Thyroid gland (tissue), 4 donors: ENCODE results near the gene DST. TPM values are rescaled to one million over a fixed set of nuclear protein-coding genes. Genes with fewer than 3 reads are reported as not detected.

Experiments used
- DNase-seq, 2 donors: peaks; one replicate each; pipeline ENCODE4 v3.0.0-alpha.2; 2019
- H3K27ac ChIP-seq, 3 donors: fragments of 200-600 bp; sonication (generic); 1 replicate in 2 of 3; 2 replicates in 1 of 3; pipeline ENCODE4 v1.5.1; 2016 to 2019; ENCODE audit warnings: mild to moderate bottlenecking in 1 of 3, moderate library complexity in 1 of 3
- H3K27me3 ChIP-seq: fragments of 200-600 bp; sonication (generic); one replicate; pipeline ENCODE4 v1.5.1; 2019
- H3K36me3 ChIP-seq, 2 donors: fragments of 200-600 bp; sonication (generic); one replicate each; pipeline ENCODE4 v1.5.1; 2016 to 2019
- H3K4me1 ChIP-seq, 2 donors: fragments of 200-600 bp; sonication (generic); one replicate each; pipeline ENCODE4 v1.5.1; 2017 to 2019
- H3K4me3 ChIP-seq, 3 donors: fragments of 200-600 bp; sonication (generic); replicated peaks in 1 of 3; 1 replicate in 2 of 3; 2 replicates in 1 of 3; pipeline ENCODE4 v1.5.1; 2016; ENCODE audit warnings: mild to moderate bottlenecking in 1 of 3
- H3K9me3 ChIP-seq: fragments of 200-600 bp; sonication (generic); one replicate; pipeline ENCODE4 v1.5.1; 2017
- POLR2A ChIP-seq, 2 donors: fragments of 450-650 bp; IDR thresholded peaks; one replicate each; pipeline ENCODE4 v1.6.1; 2017; ENCODE audit warnings: antibody characterized with exemption in 2 of 2, mild to moderate bottlenecking in 2 of 2, moderate library complexity in 1 of 2
- WGBS, 2 donors: methylation state at CpG; one replicate each; pipeline ENCODE4 v1.1.5; 2017; 5-methylcytosine and 5-hydroxymethylcytosine counted together
- intact Hi-C: fragments of 100-400 bp; cut with DNase I; formaldehyde crosslinking; loops from one replicate; pipeline ENCODE4 v1.15.1; 2023
- total RNA-seq, 4 donors: library from RNA; depleted of rRNA; stranded (reverse); fragments of >200 nt; gene quantifications; one replicate each; pipeline ENCODE4 v1.2.3, GENCODE V29; 2016
- TF ChIP-seq, protein P1 (sequence below), 6 experiments: fragments of 200-600 bp in 3 of 6; fragments of 450-650 bp in 3 of 6; sonication (generic) in 3 of 6; IDR thresholded peaks; one replicate each; pipeline ENCODE4 v1.5.1; 2016 to 2019; ENCODE audit warnings: antibody characterized with exemption in 6 of 6, mild to moderate bottlenecking in 2 of 6, inconsistent platforms in 1 of 6, moderate library complexity in 1 of 6

Gene DST
- total RNA-seq, 4 donors from 2014 or later: 99.8 to 169 (median 149) TPM

DNA sequence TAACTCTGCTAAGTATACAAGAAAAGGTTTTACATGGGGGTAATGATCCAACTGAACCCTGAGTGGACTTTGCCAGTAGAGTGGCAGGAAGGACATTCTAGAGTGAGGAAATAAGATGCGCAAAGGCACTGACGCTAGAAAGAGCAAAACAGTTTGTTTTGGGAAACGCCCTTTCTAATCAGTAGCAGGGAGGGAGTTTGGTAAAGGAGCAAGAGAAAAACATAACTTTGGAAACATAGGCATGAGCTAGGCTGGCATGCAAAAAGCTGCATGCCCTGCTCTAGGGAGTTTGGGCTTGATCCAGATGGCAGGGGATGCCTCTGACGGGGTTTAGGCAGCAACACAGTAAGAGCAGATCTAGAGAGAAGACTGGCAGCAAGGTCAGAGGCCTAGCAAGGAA, 135.2 kb downstream of the DST start:
- Histone ChIP-seq H3K9me3 (no peaks in the 10 kb centered on the region), H3K27me3 (no peaks in the 10 kb centered on the region), H3K4me1 (no peaks in the 10 kb centered on the region), H3K27ac (peak overlapping the region in 1 of 3 donors; percentile 4), H3K4me3 (no peak overlapping the region), H3K36me3 (peaks cover 8 to 15% of the 10 kb centered on the region in 2 donors)
- DNase-seq: no peak
- intact Hi-C loops: no loop called here
- WGBS, 2 donors: 84% methylated on average over 4 of the region's 4 CpGs
- no peak for TF ChIP-seq POLR2A (IDR thresholded peaks at IDR 0.05)
- TF ChIP-seq, protein P1, sequence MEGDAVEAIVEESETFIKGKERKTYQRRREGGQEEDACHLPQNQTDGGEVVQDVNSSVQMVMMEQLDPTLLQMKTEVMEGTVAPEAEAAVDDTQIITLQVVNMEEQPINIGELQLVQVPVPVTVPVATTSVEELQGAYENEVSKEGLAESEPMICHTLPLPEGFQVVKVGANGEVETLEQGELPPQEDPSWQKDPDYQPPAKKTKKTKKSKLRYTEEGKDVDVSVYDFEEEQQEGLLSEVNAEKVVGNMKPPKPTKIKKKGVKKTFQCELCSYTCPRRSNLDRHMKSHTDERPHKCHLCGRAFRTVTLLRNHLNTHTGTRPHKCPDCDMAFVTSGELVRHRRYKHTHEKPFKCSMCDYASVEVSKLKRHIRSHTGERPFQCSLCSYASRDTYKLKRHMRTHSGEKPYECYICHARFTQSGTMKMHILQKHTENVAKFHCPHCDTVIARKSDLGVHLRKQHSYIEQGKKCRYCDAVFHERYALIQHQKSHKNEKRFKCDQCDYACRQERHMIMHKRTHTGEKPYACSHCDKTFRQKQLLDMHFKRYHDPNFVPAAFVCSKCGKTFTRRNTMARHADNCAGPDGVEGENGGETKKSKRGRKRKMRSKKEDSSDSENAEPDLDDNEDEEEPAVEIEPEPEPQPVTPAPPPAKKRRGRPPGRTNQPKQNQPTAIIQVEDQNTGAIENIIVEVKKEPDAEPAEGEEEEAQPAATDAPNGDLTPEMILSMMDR (IDR thresholded peaks at IDR 0.05): no peak

DNA sequence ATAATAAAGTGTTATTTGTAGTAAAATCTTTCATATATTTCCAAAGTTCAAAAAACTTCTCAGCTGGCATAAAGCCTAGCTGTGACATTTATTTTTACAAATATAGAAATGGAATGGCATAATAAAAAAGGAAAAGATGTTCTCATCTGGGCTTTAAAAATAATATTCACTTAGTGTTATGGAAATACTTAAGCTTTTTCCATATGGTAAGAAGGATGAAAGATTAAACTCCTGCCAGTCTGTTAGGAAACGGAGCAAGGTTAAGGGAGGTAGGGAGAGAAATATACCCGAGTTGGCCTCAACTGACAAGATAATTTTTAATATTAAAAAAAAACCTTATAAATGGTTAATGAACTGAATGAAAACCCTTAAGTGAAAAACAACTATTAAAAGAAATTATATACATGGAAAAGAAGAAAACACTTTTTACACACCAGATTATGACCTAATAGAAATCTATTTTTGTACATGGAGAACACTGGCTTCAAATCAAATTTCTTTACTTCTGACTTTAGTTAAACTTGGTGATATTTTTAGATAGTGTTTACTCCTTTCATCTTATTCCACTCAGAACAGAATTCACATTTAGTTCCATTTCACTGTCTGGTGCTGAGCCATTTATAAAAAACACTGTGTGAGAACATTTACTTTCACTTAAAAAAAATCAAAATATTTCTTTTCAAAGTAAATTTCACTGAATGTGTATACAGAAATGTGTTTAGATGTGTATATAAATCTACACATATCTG, 137.0 kb downstream of the DST start:
- H3K27me3 ChIP-seq: no peaks in the 10 kb centered on the region
- no peak for DNase-seq
- H3K36me3 ChIP-seq: peaks cover 8 to 15% of the 10 kb centered on the region in 2 donors
- no peak overlapping the region for H3K4me3 ChIP-seq
- TF ChIP-seq, protein P1 (IDR thresholded peaks at IDR 0.05): no peak
- TF ChIP-seq POLR2A (IDR thresholded peaks at IDR 0.05): no peak
- WGBS, 2 donors: 39 to 63% methylated on average over 2 of the region's 2 CpGs
- no peaks in the 10 kb centered on the region for H3K9me3 ChIP-seq
- intact Hi-C loops: no loop called here
- no peaks in the 10 kb centered on the region for H3K4me1 ChIP-seq
- peak overlapping the region in 1 of 3 donors; percentile 20 for H3K27ac ChIP-seq

DNA sequence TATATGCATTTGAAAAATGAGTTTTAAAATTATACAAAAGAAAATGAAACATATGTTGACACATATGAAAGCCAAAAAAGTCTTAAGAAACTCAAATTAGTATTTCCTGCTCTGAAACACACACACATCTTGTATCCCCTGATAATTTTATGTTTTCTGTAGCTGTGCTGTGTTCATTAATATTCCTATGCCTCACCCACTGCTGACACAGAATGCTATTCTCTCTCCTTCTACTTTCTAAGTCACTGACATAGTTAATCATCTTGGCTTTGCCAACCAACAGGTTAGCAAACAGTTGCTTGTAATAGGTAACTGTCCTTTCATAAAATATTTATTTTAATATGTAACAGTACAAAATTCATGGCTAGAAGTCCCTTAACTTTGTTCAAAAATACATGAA, 140.7 kb downstream of the DST start:
- no peak for DNase-seq
- Histone ChIP-seq H3K27ac (no peak overlapping the region), H3K4me3 (no peak overlapping the region), H3K27me3 (no peaks in the 10 kb centered on the region), H3K4me1 (no peaks in the 10 kb centered on the region), H3K36me3 (peaks cover 4 to 16% of the 10 kb centered on the region in 2 donors), H3K9me3 (no peaks in the 10 kb centered on the region)
- no peak for TF ChIP-seq POLR2A (IDR thresholded peaks at IDR 0.05)
- TF ChIP-seq, protein P1 (IDR thresholded peaks at IDR 0.05): no peak
- intact Hi-C loops: no loop called here

DNA sequence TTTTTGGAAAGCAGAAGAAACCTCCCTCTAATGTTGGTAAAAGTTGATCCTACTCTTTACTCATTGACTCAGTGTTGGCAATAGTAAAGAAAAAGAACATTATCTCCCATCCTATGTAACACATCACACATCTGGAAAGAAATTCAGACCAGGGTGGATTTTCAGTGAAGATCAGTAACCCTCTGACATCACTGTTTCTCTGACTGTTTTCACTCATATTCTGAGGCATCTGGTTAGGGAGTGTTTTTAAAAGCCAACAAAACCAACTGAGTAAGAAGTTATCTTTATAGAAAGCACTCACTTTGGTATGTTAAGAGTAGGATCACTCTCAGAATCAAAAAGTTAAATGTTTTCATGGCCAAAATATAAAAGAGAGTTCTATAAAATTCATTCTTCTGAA, 143.6 kb downstream of the DST start:
- no peak for TF ChIP-seq POLR2A (IDR thresholded peaks at IDR 0.05)
- TF ChIP-seq, protein P1 (IDR thresholded peaks at IDR 0.05): no peak
- peaks cover 8 to 13% of the 10 kb centered on the region in 2 donors for H3K36me3 ChIP-seq

DNA sequence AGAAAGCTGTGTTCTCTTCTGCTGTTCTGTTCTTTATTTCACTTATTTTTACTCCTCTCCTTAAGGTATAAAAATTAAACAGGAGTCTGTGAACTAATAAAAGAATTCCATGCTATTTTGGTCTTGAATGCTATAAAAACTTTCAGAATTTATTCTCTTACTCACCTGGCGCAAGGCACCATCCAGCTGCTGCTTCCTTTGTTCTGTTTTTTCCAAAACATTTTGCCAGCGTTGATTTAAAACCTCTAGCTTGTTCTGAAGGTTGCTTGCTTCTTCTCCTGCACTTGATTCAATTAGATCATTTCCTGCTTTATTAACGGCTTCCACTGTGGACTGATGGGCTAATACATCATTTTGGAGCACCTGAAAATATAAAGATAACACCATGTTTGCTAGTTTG, 145.0 kb downstream of the DST start:
- DNase-seq: no peak
- Histone ChIP-seq H3K4me1 (no peaks in the 10 kb centered on the region), H3K4me3 (no peak overlapping the region), H3K27ac (no peak overlapping the region), H3K9me3 (no peaks in the 10 kb centered on the region), H3K27me3 (no peaks in the 10 kb centered on the region), H3K36me3 (peaks cover 10 to 15% of the 10 kb centered on the region in 2 donors)
- TF ChIP-seq POLR2A (IDR thresholded peaks at IDR 0.05): no peak
- TF ChIP-seq, protein P1 (IDR thresholded peaks at IDR 0.05): no peak
- WGBS, 2 donors: 70 to 78% methylated on average over 3 of the region's 3 CpGs
- intact Hi-C loops: no loop called here

More for the DNA sequence above, 143.6 kb downstream of the DST start:
- Histone ChIP-seq H3K4me3 (no peak overlapping the region), H3K9me3 (no peaks in the 10 kb centered on the region), H3K4me1 (no peaks in the 10 kb centered on the region), H3K27ac (peak overlapping the region in 1 of 3 donors; percentile 11), H3K27me3 (no peaks in the 10 kb centered on the region)
- no peak for DNase-seq
- intact Hi-C loops: no loop called here
